K562 (cell line): ENCODE data around the gene SORCS2. TPM values are rescaled to one million over a fixed set of nuclear protein-coding genes. Genes with fewer than 3 reads are reported as not detected.

Source experiments
- ATAC-seq: fragments of 200-7000 bp; cut with Tn5 transposase; 3 replicates; pipeline ENCODE4 v1.9.1; 2020; ENCODE audit warnings: moderate library complexity
- BruUV-seq: library from RNA; stranded (reverse); fragments of 400-500 nt; replicated peaks from 2 replicates; lab custom pipeline; 2021; lab: Mats Ljungman, UMichigan
- CTCF ChIA-PET: fragments of 300-600 bp; formaldehyde crosslinking; extraction: SDS; loops from one replicate; lab custom pipeline; 2021; ENCODE audit warnings: low intra/inter-chr PET ratio; lab: Yijun Ruan, JAX
- POLR2A ChIA-PET: fragments of 300-600, 350-650 bp; sonication (Branson Sonifier 250); formaldehyde crosslinking; extraction: SDS; loops from one replicate; lab custom pipeline; 2021; ENCODE audit warnings: antibody characterized with exemption, inconsistent platforms; lab: Yijun Ruan, JAX
- DNase-seq, 4 experiments: peaks; one replicate each; pipeline versions ENCODE4 v3.0.0 to v3.0.0-alpha.2; 2011 to 2018; ENCODE audit warnings: low spot score in 3 of 4, mixed read lengths in 3 of 4; ENCODE audit errors: extremely low read depth in 1 of 4
- FAIRE-seq: peaks from 2 replicates; lab custom pipeline; 2011; peaks lifted over from hg19 to GRCh38; lab: Jason Lieb, UNC
- H2AFZ ChIP-seq: 2 replicates; pipeline ENCODE4 v1.6.0; 2011; ENCODE audit warnings: low read depth, low read length, control low read depth, inconsistent platforms
- H3K27ac ChIP-seq: fragments of 200-600 bp; 3 replicates; pipeline ENCODE4 v1.8.0; 2011; ENCODE audit warnings: low read depth, mild to moderate bottlenecking, control low read depth, inconsistent platforms, low read length, moderate library complexity, mixed read lengths; ENCODE audit errors: extremely low read depth
- H3K27me3 ChIP-seq, 2 experiments: fragments of 300-600 bp in 1 of 2; 2 replicates in 1 of 2; 3 replicates in 1 of 2; pipeline versions ENCODE4 v1.6.0 to v1.8.0; 2011; ENCODE audit warnings: inconsistent platforms in 2 of 2, low read length in 2 of 2, mild to moderate bottlenecking in 1 of 2, mixed read lengths in 1 of 2, moderate library complexity in 1 of 2; ENCODE audit not compliant: control insufficient read depth in 2 of 2, insufficient read depth in 2 of 2
- H3K36me3 ChIP-seq: fragments of 300-600 bp; 3 replicates; pipeline ENCODE4 v1.8.0; 2011; ENCODE audit warnings: mild to moderate bottlenecking, low read length, inconsistent platforms; ENCODE audit not compliant: control insufficient read depth, insufficient read depth
- H3K4me1 ChIP-seq, 2 experiments: fragments of 200-600 bp in 1 of 2; replicated peaks in 1 of 2; 2 replicates in 1 of 2; 3 replicates in 1 of 2; pipeline versions ENCODE4 v1.5.1 to v1.8.0; 2011; ENCODE audit warnings: inconsistent platforms in 2 of 2, low read length in 2 of 2, mild to moderate bottlenecking in 1 of 2, mixed read lengths in 1 of 2, moderate library complexity in 1 of 2; ENCODE audit not compliant: control insufficient read depth in 2 of 2, insufficient read depth in 2 of 2
- H3K4me2 ChIP-seq: 2 replicates; pipeline ENCODE4 v1.6.1; 2011; ENCODE audit warnings: low read length, control low read depth, inconsistent platforms, mixed read lengths; ENCODE audit not compliant: insufficient read depth
- H3K4me3 ChIP-seq: fragments of 200-600 bp; sonication (generic), shearing (Covaris generic); 2 replicates; pipeline ENCODE4 v1.5.1; 2016; ENCODE audit warnings: control low read depth, inconsistent platforms
- H3K79me2 ChIP-seq: fragments of 200-600 bp; 3 replicates; pipeline ENCODE4 v1.8.0; 2011; ENCODE audit warnings: low read length, inconsistent platforms; ENCODE audit not compliant: control insufficient read depth, insufficient read depth
- H3K9ac ChIP-seq, 2 experiments: 2 replicates each; pipeline versions ENCODE4 v1.6.0 to v1.6.1; 2011; ENCODE audit warnings: low read depth in 2 of 2, low read length in 2 of 2, control low read depth in 1 of 2, inconsistent platforms in 1 of 2, mild to moderate bottlenecking in 1 of 2, mixed read lengths in 1 of 2; ENCODE audit not compliant: insufficient read depth in 1 of 2
- H3K9me1 ChIP-seq: one replicate; pipeline ENCODE4 v1.6.0; 2011; ENCODE audit warnings: inconsistent platforms, mild to moderate bottlenecking, low read length, moderate library complexity; ENCODE audit not compliant: control insufficient read depth, insufficient read depth
- H3K9me3 ChIP-seq: replicated peaks from 2 replicates; pipeline ENCODE4 v1.5.1; 2011; ENCODE audit warnings: low read depth, low read length, inconsistent platforms; ENCODE audit not compliant: control insufficient read depth, insufficient read depth
- H4K20me1 ChIP-seq: replicated peaks from 2 replicates; pipeline ENCODE4 v1.6.1; 2011; ENCODE audit warnings: low read length, inconsistent platforms, mixed read lengths; ENCODE audit not compliant: control insufficient read depth, insufficient read depth
- ASH1L ChIP-seq: fragments of 450-650 bp; IDR thresholded peaks from 2 replicates; pipeline ENCODE4 v1.6.1; 2018; ENCODE audit warnings: borderline replicate concordance, mild to moderate bottlenecking, low read depth; ENCODE audit not compliant: partially characterized antibody
- CHCHD3 ChIP-seq: fragments of 250-450 bp; sonication (Bioruptor Pico); IDR thresholded peaks from 2 replicates; pipeline ENCODE4 v2.1.2; 2022; ENCODE audit warnings: mild to moderate bottlenecking
- ERF ChIP-seq: fragments of 450-650 bp; formaldehyde crosslinking; IDR thresholded peaks from 2 replicates; pipeline ENCODE4 v1.4.0; 2020; ENCODE audit warnings: mild to moderate bottlenecking, mixed read lengths
- GABPA ChIP-seq: fragments of 200-800 bp; sonication (Bioruptor generic); conservative IDR thresholded peaks from 2 replicates; pipeline ENCODE4 v1.6.1; 2016; ENCODE audit warnings: low read depth, missing genetic modification characterization, missing compliant biosample characterization
- HSF4 ChIP-seq: fragments of 250-450 bp; sonication (Bioruptor Pico); IDR thresholded peaks from 2 replicates; pipeline ENCODE4 v2.1.2; 2022; ENCODE audit warnings: mild to moderate bottlenecking, moderate library complexity, borderline replicate concordance
- ILK ChIP-seq: fragments of 450-650 bp; IDR thresholded peaks from 2 replicates; pipeline ENCODE4 v1.6.1; 2016; ENCODE audit warnings: missing genetic modification characterization, low read depth, mild to moderate bottlenecking, missing compliant biosample characterization, moderate library complexity, borderline replicate concordance
- NFYB ChIP-seq: IDR thresholded peaks from 2 replicates; pipeline ENCODE4 v1.6.1; 2011; ENCODE audit warnings: mild to moderate bottlenecking, moderate library complexity; ENCODE audit not compliant: insufficient read length; ENCODE audit errors: extremely low read depth
- NR1H2 ChIP-seq: sonication (generic); formaldehyde crosslinking; IDR thresholded peaks from 2 replicates; pipeline ENCODE4 v1.4.0; 2020; ENCODE audit warnings: mild to moderate bottlenecking, missing genetic modification reagents
- PKNOX1 ChIP-seq: fragments of 450-650 bp; IDR thresholded peaks from 2 replicates; pipeline ENCODE4 v1.6.1; 2016
- RBM14 ChIP-seq: fragments of 200-400 bp; formaldehyde crosslinking; IDR thresholded peaks from 2 replicates; pipeline ENCODE4 v1.6.1; 2018; ENCODE audit warnings: low read depth, mild to moderate bottlenecking, low read length, moderate library complexity, borderline replicate concordance; ENCODE audit not compliant: insufficient read depth
- SMARCC2 ChIP-seq: fragments of 450-650 bp; IDR thresholded peaks from 2 replicates; pipeline ENCODE4 v1.6.1; 2017; ENCODE audit warnings: antibody characterized with exemption, moderate library complexity, mild to moderate bottlenecking, low read depth
- U2AF1 ChIP-seq: fragments of 200-400 bp; formaldehyde crosslinking; optimal IDR thresholded peaks from 2 replicates; pipeline ENCODE3; 2017; ENCODE audit warnings: mild to moderate bottlenecking, low read depth, low read length, moderate library complexity
- ZFX ChIP-seq: sonication (generic); formaldehyde crosslinking; IDR thresholded peaks from 2 replicates; pipeline ENCODE4 v1.8.0; 2022; ENCODE audit warnings: mild to moderate bottlenecking, missing genetic modification reagents, moderate library complexity
- ZNF224 ChIP-seq: sonication (generic); formaldehyde crosslinking; IDR thresholded peaks from 2 replicates; pipeline ENCODE4 v1.8.0; 2022; ENCODE audit warnings: mild to moderate bottlenecking, missing genetic modification reagents
- ZNF75A ChIP-seq: fragments of 450-650 bp; formaldehyde crosslinking; IDR thresholded peaks from 2 replicates; pipeline ENCODE4 v1.4.0; 2020; ENCODE audit warnings: mild to moderate bottlenecking
- WGBS: fragments of 100-300 bp; shearing (Covaris generic); methylation state at CpG from one replicate; pipeline ENCODE4 v1.1.6; 2016; ENCODE audit warnings: low coverage, mixed read lengths; ENCODE audit not compliant: insufficient coverage; ENCODE audit errors: missing lambda C conversion rate; 5-methylcytosine and 5-hydroxymethylcytosine counted together
- in situ Hi-C: fragments of 300-500 bp; cut with MboI; formaldehyde crosslinking; loops from 4 replicates; pipeline ENCODE4 v1.15.0; 2018; ENCODE audit warnings: inconsistent platforms, mixed read lengths
- intact Hi-C: fragments of 100-400 bp; cut with micrococcal nuclease; formaldehyde crosslinking; loops from 2 replicates; pipeline ENCODE4 v1.14.2; 2022
- polyA plus RNA-seq, 8 experiments: library from polyadenylated mRNA; depleted of rRNA in 4 of 8; stranded (reverse) in 5 of 8; unstranded in 3 of 8; fragments of >200 nt; fragmentation: Nextera tagmentation in 2 of 8; fragmentation: Illumina TruSeq in 1 of 8; extraction: Ambion mirVana in 2 of 8; extraction: Trizol in 1 of 8; gene quantifications; 2 replicates each; pipeline versions ENCODE4 v1.2.1 to v1.2.3, GENCODE V29; 2011 to 2014; ENCODE audit warnings: inconsistent platforms in 1 of 8, missing spikeins in 1 of 8
- total RNA-seq, 7 experiments: library from RNA; depleted of rRNA in 6 of 7; stranded (reverse); fragments of >200 nt in 6 of 7; fragmentation: Illumina TruSeq in 2 of 7; extraction: Trizol in 2 of 7; gene quantifications; 2 replicates each; pipeline versions ENCODE4 v1.2.1 to v1.2.3, GENCODE V29; 2011 to 2021; ENCODE audit warnings: low replicate concordance in 1 of 7

The SORCS2 gene
- total and polyA plus RNA-seq, 9 of the 15 experiments (the other 6 are each of a cell fraction or from before 2014, with no cell fraction given) = not detected

GRCh38 chr4:7582313-7583097 lies 390.2 kb downstream of the SORCS2 start:
- no peaks in the 10 kb centered on the region for H3K36me3 ChIP-seq
- H3K4me2 ChIP-seq = no peak overlapping the region
- H3K4me1 ChIP-seq = no peaks in the 10 kb centered on the region
- no peaks in the 10 kb centered on the region for H3K9me1 ChIP-seq
- ATAC-seq = no peak
- H3K9ac ChIP-seq = no peak overlapping the region
- H3K27ac ChIP-seq = no peak overlapping the region
- no peak for FAIRE-seq
- no peak overlapping the region for H3K4me3 ChIP-seq
- POLR2A ChIA-PET = no interaction called here
- no peaks in the 10 kb centered on the region for H3K79me2 ChIP-seq
- no peaks in the 10 kb centered on the region for H4K20me1 ChIP-seq
- intact Hi-C loops (no loop called here), in situ Hi-C loops (no loop called here)
- 4% methylated on average over 16 of the region's 16 CpGs for WGBS
- peak in 3 of 4 experiments; percentile 13 to 21 (median 19) for DNase-seq
- no TSS peak for BruUV-seq
- H3K9me3 ChIP-seq = no peaks in the 10 kb centered on the region
- CTCF ChIA-PET = no interaction called here
- TF ChIP-seq PKNOX1 = peak; percentile 78
- peak; percentile 31 for TF ChIP-seq NFYB
- no peak for TF ChIP-seq ERF
- no peaks in the 10 kb centered on the region; a peak in 1 of 5 replicates for H3K27me3 ChIP-seq
- H2AFZ ChIP-seq = no peak overlapping the region

GRCh38 chr4:7584098-7584497 lies 391.8 kb downstream of the SORCS2 start:
- no peak overlapping the region for H3K27ac ChIP-seq
- no peaks in the 10 kb centered on the region for H3K9me1 ChIP-seq
- H4K20me1 ChIP-seq = no peaks in the 10 kb centered on the region
- no peaks in the 10 kb centered on the region for H3K36me3 ChIP-seq
- ChIA-PET POLR2A (no interaction called here), CTCF (no interaction called here)
- no peak for FAIRE-seq
- no peak overlapping the region for H3K4me2 ChIP-seq
- no peak overlapping the region for H3K9ac ChIP-seq
- H3K4me3 ChIP-seq = no peak overlapping the region
- no peaks in the 10 kb centered on the region for H3K79me2 ChIP-seq
- H2AFZ ChIP-seq = no peak overlapping the region
- peaks cover 0 to 5% of the 10 kb centered on the region in 2 experiments; a peak in 1 of 5 replicates for H3K27me3 ChIP-seq
- no peak for DNase-seq
- intact Hi-C loops (no loop called here), in situ Hi-C loops (no loop called here)
- WGBS = 0% methylated on average over 1 of the region's 1 CpG
- no peak for ATAC-seq
- BruUV-seq = no TSS peak
- no peaks in the 10 kb centered on the region for H3K9me3 ChIP-seq
- no peaks in the 10 kb centered on the region for H3K4me1 ChIP-seq
- TF ChIP-seq U2AF1 (no peak), NR1H2 (CRISPR knock-in tag) (no peak), ZFX (CRISPR knock-in tag) (no peak), CHCHD3 (no peak), ILK (tag) (no peak), GABPA (tag) (no peak), RBM14 (no peak), SMARCC2 (no peak), HSF4 (CRISPR knock-in tag) (no peak), ASH1L (no peak), ZNF75A (CRISPR knock-in tag) (no peak), ZNF224 (no peak)
